ENCODE results near the gene TEKTIP1. TPM values are rescaled to one million over a fixed set of nuclear protein-coding genes. Genes with fewer than 3 reads are reported as not detected.
"Not testable (repeated sequence)": the region's sequence is repeated elsewhere in the genome, so short reads cannot be mapped to it uniquely, and the experiment has no call there.

The TEKTIP1 gene
- total RNA-seq, 4 donors from 2014 or later = 0.78 TPM; not detected in 3

DNA sequence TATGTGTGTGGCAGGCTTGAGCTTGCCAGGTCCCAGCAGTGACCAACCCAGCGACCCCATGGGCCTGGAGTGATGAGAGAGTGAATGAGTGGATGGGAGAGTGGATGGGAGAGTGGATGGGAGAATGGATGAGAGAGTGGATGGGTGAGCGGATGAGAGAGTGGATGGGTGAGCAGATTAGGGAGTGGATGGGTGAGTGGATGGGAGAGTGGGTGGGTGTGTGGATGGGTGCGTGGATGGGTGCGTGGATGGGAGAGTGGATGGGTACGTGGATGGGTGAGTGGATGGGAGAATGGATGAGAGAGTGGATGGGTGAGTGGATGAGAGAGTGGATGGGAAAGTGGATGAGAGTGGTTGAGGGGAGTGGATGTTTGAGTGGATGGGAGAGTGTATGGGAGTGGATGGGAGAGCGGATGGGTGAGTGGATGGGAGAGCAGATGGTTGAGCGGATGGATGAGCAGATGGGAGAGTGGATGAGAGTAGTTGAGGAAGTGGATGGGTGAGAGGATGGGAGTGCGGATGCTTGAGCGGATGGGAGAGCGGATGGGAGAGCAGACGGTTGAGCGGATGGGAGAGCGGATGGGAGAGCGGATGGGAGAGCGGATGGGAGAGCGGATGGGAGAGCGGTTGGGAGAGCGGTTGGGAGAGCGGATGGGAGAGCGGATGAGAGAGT lies 10.3 kb upstream of the TEKTIP1 start:
- TF ChIP-seq POLR2A (IDR thresholded peaks at IDR 0.05) = no peak
- TF ChIP-seq, protein P1, sequence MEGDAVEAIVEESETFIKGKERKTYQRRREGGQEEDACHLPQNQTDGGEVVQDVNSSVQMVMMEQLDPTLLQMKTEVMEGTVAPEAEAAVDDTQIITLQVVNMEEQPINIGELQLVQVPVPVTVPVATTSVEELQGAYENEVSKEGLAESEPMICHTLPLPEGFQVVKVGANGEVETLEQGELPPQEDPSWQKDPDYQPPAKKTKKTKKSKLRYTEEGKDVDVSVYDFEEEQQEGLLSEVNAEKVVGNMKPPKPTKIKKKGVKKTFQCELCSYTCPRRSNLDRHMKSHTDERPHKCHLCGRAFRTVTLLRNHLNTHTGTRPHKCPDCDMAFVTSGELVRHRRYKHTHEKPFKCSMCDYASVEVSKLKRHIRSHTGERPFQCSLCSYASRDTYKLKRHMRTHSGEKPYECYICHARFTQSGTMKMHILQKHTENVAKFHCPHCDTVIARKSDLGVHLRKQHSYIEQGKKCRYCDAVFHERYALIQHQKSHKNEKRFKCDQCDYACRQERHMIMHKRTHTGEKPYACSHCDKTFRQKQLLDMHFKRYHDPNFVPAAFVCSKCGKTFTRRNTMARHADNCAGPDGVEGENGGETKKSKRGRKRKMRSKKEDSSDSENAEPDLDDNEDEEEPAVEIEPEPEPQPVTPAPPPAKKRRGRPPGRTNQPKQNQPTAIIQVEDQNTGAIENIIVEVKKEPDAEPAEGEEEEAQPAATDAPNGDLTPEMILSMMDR (IDR thresholded peaks at IDR 0.05) = no peak
- DNase-seq (ENCODE audit: low spot score in 2 of 2) = no peak
- intact Hi-C loops (cut with DNase I; ENCODE audit: low total_unique reads) = loop anchor here (10.0 kb wide), 1 partner anchor 86 kb away; no protein-coding TSS in a partner anchor
- whole genome bisulfite sequencing, 2 donors = 92 to 94% methylated on average over 20 of the region's 20 CpGs
- no peak overlapping the region for H3K4me3 ChIP-seq (ENCODE audit: low read depth, poor library complexity, severe bottlenecking)

DNA sequence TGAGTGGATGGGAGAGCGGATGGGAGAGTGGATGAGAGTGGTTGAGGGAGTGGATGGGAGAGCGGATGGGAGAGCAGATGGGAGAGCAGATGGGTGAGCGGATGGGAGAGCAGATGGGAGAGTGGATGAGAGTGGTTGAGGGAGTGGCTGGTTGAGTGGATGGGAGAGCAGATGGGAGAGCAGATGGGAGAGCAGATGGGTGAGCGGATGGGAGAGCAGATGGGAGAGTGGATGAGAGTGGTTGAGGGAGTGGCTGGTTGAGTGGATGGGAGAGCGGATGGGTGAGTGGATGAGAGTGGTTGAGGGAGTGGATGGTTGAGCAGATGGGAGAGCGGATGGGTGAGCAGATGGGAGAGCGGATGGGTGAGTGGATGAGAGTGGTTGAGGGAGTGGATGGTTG lies 9.7 kb upstream of the TEKTIP1 start:
- WGBS, 2 donors = 93 to 94% methylated on average over 7 of the region's 7 CpGs
- not testable (repeated sequence) for H3K4me3 ChIP-seq (ENCODE audit: low read depth, poor library complexity, severe bottlenecking); DNase-seq (ENCODE audit: low spot score in 2 of 2)
- intact Hi-C loops (cut with DNase I; ENCODE audit: low total_unique reads) = loop anchor here (10.0 kb wide), 1 partner anchor 86 kb away; no protein-coding TSS in a partner anchor

GRCh38 chr19:3530389-3530788 lies 8.6 kb upstream of the TEKTIP1 start:
- no peak for DNase-seq (ENCODE audit: low spot score in 2 of 2)
- no peak overlapping the region for H3K4me3 ChIP-seq (ENCODE audit: low read depth, poor library complexity, severe bottlenecking)
- 95 to 96% methylated on average over 12 of the region's 12 CpGs for WGBS, 2 donors
- no peak for TF ChIP-seq POLR2A (IDR thresholded peaks at IDR 0.05)
- TF ChIP-seq, protein P1 (IDR thresholded peaks at IDR 0.05) = no peak
- intact Hi-C loops (cut with DNase I; ENCODE audit: low total_unique reads) = no loop called here

DNA sequence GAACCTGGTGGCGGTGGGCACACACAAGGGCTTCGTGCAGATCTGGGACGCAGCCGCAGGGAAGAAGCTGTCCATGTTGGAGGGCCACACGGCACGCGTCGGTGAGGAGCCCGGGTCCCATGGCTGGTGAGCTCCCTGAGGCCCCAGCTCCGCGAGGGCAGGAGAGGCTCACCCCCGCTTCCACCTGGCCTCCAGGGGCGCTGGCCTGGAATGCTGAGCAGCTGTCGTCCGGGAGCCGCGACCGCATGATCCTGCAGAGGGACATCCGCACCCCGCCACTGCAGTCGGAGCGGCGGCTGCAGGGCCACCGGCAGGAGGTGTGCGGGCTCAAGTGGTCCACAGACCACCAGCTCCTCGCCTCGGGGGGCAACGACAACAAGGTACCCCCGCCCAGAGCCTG lies 7.3 kb upstream of the TEKTIP1 start:
- intact Hi-C loops (cut with DNase I; ENCODE audit: low total_unique reads) = no loop called here
- no peak overlapping the region for H3K4me3 ChIP-seq (ENCODE audit: low read depth, poor library complexity, severe bottlenecking)
- TF ChIP-seq POLR2A (IDR thresholded peaks at IDR 0.05) = no peak
- TF ChIP-seq, protein P1 (IDR thresholded peaks at IDR 0.05) = no peak
- 96 to 97% methylated on average over 9 to 27 of the region's 29 CpGs for WGBS, 2 donors
- DNase-seq (ENCODE audit: low spot score in 2 of 2) = no peak

DNA sequence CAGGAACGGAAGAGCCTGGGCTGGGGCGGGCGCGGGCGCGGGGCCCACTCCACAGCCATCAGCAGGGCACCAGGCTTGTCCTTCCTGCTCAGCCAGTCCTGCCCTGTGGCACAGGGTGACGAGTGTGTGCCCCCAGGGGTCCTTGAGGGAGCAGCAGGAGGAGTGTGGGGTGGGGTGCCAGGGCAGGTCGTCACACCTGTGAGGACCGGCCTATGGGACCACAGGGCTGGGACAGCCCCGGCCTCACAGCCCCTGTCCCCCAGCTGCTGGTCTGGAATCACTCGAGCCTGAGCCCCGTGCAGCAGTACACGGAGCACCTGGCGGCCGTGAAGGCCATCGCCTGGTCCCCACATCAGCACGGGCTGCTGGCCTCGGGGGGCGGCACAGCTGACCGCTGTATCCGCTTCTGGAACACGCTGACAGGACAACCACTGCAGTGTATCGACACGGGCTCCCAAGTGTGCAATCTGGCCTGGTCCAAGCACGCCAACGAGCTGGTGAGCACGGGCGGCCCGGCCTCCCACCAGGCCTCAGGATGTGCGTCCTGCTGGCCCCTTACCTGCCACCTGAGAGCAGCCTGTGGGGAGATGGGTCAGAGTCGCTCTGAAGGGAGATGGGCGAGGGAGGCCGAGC lies 6.7 kb upstream of the TEKTIP1 start:
- no peak for DNase-seq (ENCODE audit: low spot score in 2 of 2)
- WGBS, 2 donors = 86 to 95% methylated on average over 23 to 25 of the region's 33 CpGs
- TF ChIP-seq POLR2A (IDR thresholded peaks at IDR 0.05) = no peak
- TF ChIP-seq, protein P1 (IDR thresholded peaks at IDR 0.05) = no peak

DNA sequence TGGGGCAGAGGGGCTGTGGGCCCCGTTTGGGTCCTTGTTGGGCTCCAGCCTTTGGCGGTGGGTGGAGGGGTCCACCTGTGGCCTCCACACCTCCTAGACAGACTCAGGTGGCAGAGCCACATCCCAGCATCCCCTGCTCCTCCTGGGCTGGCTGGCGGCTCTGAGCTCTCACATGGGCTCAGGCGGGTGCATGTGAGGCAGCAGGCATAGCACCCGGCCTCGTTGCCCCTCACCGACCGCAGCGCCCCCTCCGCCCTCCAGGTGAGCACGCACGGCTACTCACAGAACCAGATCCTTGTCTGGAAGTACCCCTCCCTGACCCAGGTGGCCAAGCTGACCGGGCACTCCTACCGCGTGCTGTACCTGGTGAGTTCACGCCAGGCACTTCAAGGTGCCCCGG lies 5.9 kb upstream of the TEKTIP1 start:
- intact Hi-C loops (cut with DNase I; ENCODE audit: low total_unique reads) = no loop called here
- 86 to 88% methylated on average over 17 of the region's 17 CpGs for whole genome bisulfite sequencing, 2 donors
- H3K4me3 ChIP-seq (ENCODE audit: low read depth, poor library complexity, severe bottlenecking) = no peak overlapping the region
- no peak for DNase-seq (ENCODE audit: low spot score in 2 of 2)
- TF ChIP-seq POLR2A (IDR thresholded peaks at IDR 0.05) = no peak
- TF ChIP-seq, protein P1 (IDR thresholded peaks at IDR 0.05) = no peak

More for the DNA sequence above, 6.7 kb upstream of the TEKTIP1 start:
- intact Hi-C loops (cut with DNase I; ENCODE audit: low total_unique reads) = no loop called here
- H3K4me3 ChIP-seq (ENCODE audit: low read depth, poor library complexity, severe bottlenecking) = no peak overlapping the region
